HepG2 (cell line): ENCODE measurements around the gene MAN2C1. TPM values are rescaled to one million over a fixed set of nuclear protein-coding genes. Genes with fewer than 3 reads are reported as not detected.

ENCODE experiments used
- GATAD2A ChIP-seq: IDR thresholded peaks from 2 replicates; pipeline ENCODE4 v1.6.1; 2016
- LCORL ChIP-seq, 2 experiments: fragments of 450-650 bp in 1 of 2; sonication (generic) in 1 of 2; formaldehyde crosslinking in 1 of 2; IDR thresholded peaks; 2 replicates each; pipeline versions ENCODE4 v1.5.0 to v1.6.1; 2017 to 2020; ENCODE audit warnings: antibody characterized with exemption in 1 of 2, missing genetic modification reagents in 1 of 2
- MXD1 ChIP-seq: sonication (generic); formaldehyde crosslinking; IDR thresholded peaks from 2 replicates; pipeline ENCODE4 v1.4.0; 2020; ENCODE audit warnings: mild to moderate bottlenecking, missing genetic modification reagents
- NR2F1 ChIP-seq, 2 experiments: fragments of 450-650 bp in 1 of 2; formaldehyde crosslinking in 1 of 2; IDR thresholded peaks; 2 replicates each; pipeline versions ENCODE4 v1.5.0 to v1.6.1; 2016 to 2020; ENCODE audit warnings: mild to moderate bottlenecking in 1 of 2, missing compliant biosample characterization in 1 of 2, missing genetic modification reagents in 1 of 2, moderate library complexity in 1 of 2
- SIX1 ChIP-seq: sonication (generic); formaldehyde crosslinking; IDR thresholded peaks from 2 replicates; pipeline ENCODE4 v1.4.0; 2020; ENCODE audit warnings: missing genetic modification reagents, borderline replicate concordance
- SOX6 ChIP-seq, 2 experiments: fragments of 450-650 bp in 1 of 2; sonication (generic) in 1 of 2; formaldehyde crosslinking in 1 of 2; IDR thresholded peaks; 2 replicates each; pipeline versions ENCODE4 v1.4.0 to v1.6.1; 2017 to 2020; ENCODE audit warnings: antibody characterized with exemption in 1 of 2, mild to moderate bottlenecking in 1 of 2, missing genetic modification reagents in 1 of 2
- SYNCRIP ChIP-seq: fragments of 200-400 bp; formaldehyde crosslinking; IDR thresholded peaks from 2 replicates; pipeline ENCODE4 v1.6.1; 2018; ENCODE audit warnings: mild to moderate bottlenecking, low read depth, low read length; ENCODE audit not compliant: insufficient read depth
- U2AF1 ChIP-seq: fragments of 200-400 bp; formaldehyde crosslinking; optimal IDR thresholded peaks from 2 replicates; pipeline ENCODE3; 2017; ENCODE audit warnings: mild to moderate bottlenecking, low read depth, low read length
- ZNF382 ChIP-seq: sonication (generic); formaldehyde crosslinking; IDR thresholded peaks from 2 replicates; pipeline ENCODE4 v1.5.0; 2020; ENCODE audit warnings: missing genetic modification reagents, mild to moderate bottlenecking, borderline replicate concordance
- ZNF747 ChIP-seq: sonication (generic); formaldehyde crosslinking; IDR thresholded peaks from 2 replicates; pipeline ENCODE4 v1.8.1; 2023; ENCODE audit warnings: missing genetic modification reagents, mild to moderate bottlenecking, borderline replicate concordance
- ZSCAN20 ChIP-seq: sonication (generic); formaldehyde crosslinking; IDR thresholded peaks from 2 replicates; pipeline ENCODE4 v1.4.0; 2020; ENCODE audit warnings: missing genetic modification reagents, mild to moderate bottlenecking, borderline replicate concordance
- polyA plus RNA-seq, 8 experiments: library from polyadenylated mRNA; depleted of rRNA in 3 of 8; stranded (reverse) in 7 of 8; unstranded in 1 of 8; fragments of >200 nt; fragmentation: Illumina TruSeq in 4 of 8; extraction: Trizol in 4 of 8; gene quantifications; 2 replicates each; pipeline versions ENCODE4 v1.2.1 to v1.2.3, GENCODE V29; 2011 to 2016; ENCODE audit warnings: low read depth in 4 of 8, missing spikeins in 1 of 8, mixed read lengths in 1 of 8; ENCODE audit not compliant: insufficient read depth in 1 of 8
- total RNA-seq, 5 experiments: library from RNA; depleted of rRNA; stranded (reverse); fragments of >200 nt; fragmentation: Illumina TruSeq; extraction: Trizol; gene quantifications; 2 replicates each; pipeline ENCODE4 v1.2.3, GENCODE V29; 2016; ENCODE audit warnings: low read depth in 1 of 5
- TF ChIP-seq, protein P1 (sequence below): sonication (generic); formaldehyde crosslinking; IDR thresholded peaks from 2 replicates; pipeline ENCODE4 v1.4.0; 2020; ENCODE audit warnings: missing genetic modification reagents
- TF ChIP-seq, protein P2 (sequence below): sonication (generic); formaldehyde crosslinking; IDR thresholded peaks from 2 replicates; pipeline ENCODE4 v1.4.0; 2020; ENCODE audit warnings: missing genetic modification reagents

MAN2C1 gene
- total and polyA plus RNA-seq, 2 of the 13 experiments (the other 11 are each of a cell fraction or from before 2014, with no cell fraction given) = 62.6 to 71.0 TPM

GRCh38 chr15:75367913-75368688 lies at the start of gene MAN2C1 (continued):
- TF ChIP-seq, protein P1, sequence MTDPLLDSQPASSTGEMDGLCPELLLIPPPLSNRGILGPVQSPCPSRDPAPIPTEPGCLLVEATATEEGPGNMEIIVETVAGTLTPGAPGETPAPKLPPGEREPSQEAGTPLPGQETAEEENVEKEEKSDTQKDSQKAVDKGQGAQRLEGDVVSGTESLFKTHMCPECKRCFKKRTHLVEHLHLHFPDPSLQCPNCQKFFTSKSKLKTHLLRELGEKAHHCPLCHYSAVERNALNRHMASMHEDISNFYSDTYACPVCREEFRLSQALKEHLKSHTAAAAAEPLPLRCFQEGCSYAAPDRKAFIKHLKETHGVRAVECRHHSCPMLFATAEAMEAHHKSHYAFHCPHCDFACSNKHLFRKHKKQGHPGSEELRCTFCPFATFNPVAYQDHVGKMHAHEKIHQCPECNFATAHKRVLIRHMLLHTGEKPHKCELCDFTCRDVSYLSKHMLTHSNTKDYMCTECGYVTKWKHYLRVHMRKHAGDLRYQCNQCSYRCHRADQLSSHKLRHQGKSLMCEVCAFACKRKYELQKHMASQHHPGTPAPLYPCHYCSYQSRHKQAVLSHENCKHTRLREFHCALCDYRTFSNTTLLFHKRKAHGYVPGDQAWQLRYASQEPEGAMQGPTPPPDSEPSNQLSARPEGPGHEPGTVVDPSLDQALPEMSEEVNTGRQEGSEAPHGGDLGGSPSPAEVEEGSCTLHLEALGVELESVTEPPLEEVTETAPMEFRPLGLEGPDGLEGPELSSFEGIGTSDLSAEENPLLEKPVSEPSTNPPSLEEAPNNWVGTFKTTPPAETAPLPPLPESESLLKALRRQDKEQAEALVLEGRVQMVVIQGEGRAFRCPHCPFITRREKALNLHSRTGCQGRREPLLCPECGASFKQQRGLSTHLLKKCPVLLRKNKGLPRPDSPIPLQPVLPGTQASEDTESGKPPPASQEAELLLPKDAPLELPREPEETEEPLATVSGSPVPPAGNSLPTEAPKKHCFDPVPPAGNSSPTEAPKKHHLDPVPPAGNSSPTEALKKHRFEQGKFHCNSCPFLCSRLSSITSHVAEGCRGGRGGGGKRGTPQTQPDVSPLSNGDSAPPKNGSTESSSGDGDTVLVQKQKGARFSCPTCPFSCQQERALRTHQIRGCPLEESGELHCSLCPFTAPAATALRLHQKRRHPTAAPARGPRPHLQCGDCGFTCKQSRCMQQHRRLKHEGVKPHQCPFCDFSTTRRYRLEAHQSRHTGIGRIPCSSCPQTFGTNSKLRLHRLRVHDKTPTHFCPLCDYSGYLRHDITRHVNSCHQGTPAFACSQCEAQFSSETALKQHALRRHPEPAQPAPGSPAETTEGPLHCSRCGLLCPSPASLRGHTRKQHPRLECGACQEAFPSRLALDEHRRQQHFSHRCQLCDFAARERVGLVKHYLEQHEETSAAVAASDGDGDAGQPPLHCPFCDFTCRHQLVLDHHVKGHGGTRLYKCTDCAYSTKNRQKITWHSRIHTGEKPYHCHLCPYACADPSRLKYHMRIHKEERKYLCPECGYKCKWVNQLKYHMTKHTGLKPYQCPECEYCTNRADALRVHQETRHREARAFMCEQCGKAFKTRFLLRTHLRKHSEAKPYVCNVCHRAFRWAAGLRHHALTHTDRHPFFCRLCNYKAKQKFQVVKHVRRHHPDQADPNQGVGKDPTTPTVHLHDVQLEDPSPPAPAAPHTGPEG (CRISPR knock-in tag) = 0 out of 2 replicates have a peak, but pooled peaks have one; percentile 34
- TF ChIP-seq NR2F1 (CRISPR knock-in tag; IDR thresholded peaks at IDR 0.05) (no peak; a peak in 1 of 4 replicates), GATAD2A (peak; percentile 72), MXD1 (peak; percentile 83), U2AF1 (peak; percentile 68), SIX1 (CRISPR knock-in tag) (peak; percentile 65), SYNCRIP (no peak), ZNF382 (CRISPR knock-in tag) (no peak), ZSCAN20 (no peak), ZNF747 (CRISPR knock-in tag) (peak; percentile 97; the same call in 1 of the 2 replicates), SOX6 (IDR thresholded peaks at IDR 0.05) (no peak), SOX6 (CRISPR knock-in tag; IDR thresholded peaks at IDR 0.05) (peak; percentile 30; the same call in 1 of the 2 replicates), LCORL (IDR thresholded peaks at IDR 0.05) (no peak), LCORL (CRISPR knock-in tag; IDR thresholded peaks at IDR 0.05) (peak; percentile 76; the same call in 1 of the 2 replicates)
- TF ChIP-seq, protein P2, sequence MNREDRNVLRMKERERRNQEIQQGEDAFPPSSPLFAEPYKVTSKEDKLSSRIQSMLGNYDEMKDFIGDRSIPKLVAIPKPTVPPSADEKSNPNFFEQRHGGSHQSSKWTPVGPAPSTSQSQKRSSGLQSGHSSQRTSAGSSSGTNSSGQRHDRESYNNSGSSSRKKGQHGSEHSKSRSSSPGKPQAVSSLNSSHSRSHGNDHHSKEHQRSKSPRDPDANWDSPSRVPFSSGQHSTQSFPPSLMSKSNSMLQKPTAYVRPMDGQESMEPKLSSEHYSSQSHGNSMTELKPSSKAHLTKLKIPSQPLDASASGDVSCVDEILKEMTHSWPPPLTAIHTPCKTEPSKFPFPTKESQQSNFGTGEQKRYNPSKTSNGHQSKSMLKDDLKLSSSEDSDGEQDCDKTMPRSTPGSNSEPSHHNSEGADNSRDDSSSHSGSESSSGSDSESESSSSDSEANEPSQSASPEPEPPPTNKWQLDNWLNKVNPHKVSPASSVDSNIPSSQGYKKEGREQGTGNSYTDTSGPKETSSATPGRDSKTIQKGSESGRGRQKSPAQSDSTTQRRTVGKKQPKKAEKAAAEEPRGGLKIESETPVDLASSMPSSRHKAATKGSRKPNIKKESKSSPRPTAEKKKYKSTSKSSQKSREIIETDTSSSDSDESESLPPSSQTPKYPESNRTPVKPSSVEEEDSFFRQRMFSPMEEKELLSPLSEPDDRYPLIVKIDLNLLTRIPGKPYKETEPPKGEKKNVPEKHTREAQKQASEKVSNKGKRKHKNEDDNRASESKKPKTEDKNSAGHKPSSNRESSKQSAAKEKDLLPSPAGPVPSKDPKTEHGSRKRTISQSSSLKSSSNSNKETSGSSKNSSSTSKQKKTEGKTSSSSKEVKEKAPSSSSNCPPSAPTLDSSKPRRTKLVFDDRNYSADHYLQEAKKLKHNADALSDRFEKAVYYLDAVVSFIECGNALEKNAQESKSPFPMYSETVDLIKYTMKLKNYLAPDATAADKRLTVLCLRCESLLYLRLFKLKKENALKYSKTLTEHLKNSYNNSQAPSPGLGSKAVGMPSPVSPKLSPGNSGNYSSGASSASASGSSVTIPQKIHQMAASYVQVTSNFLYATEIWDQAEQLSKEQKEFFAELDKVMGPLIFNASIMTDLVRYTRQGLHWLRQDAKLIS (CRISPR knock-in tag) = peak; percentile 11; the same call in 1 of the 2 replicates
